ENCODE results near the gene SAMM50. TPM values are rescaled to one million over a fixed set of nuclear protein-coding genes. Genes with fewer than 3 reads are reported as not detected.

SAMM50 gene
- total RNA-seq, 1 donor from 2014 or later: 49.9 TPM

DNA sequence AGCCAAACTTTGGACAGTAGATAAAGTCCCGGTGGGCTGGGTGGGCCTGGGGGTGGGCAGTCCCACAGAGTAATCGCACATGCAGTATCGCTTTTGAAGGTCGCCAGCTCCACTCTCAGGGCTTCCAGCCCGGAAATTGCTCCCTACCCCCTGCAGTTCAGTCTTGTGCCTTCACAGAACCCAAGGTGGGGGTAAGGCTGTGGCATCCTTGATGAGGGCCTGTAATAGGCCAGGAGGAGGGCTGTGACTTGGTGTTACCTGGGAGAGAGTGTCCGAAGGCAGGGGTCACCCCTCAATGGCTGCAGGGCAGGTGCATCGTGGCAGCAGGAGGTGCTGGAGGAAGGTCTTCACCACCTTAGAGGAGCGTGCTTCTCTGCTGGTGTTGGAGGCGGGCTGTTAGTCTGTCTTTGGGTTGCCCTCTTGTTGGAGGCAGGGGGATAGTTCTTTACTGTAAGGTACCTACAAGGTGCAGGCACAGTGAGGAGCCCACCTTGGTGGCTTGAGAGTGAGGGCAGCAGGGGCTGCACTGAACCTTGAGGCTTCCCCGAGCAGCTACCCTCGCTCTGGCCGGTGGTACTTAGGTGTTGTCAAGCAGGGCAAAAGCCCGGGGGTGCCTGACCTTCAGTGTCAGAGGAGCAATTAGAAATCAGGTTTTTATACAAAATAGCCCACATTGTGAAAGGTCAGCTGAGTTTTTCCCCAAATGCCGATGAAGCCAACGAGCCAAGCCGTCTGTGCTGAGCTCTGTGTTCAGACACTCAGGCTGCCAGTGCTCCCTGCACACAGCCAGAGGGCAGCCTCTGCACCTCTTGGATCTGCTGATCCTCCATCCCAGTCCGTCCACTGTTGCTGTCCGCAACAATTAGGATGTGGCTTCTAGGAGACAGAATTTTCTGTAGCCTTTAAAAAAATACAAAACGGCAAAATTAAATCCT, 21.9 kb downstream of the SAMM50 start:
- intact Hi-C loops (cut with micrococcal nuclease): no loop called here

DNA sequence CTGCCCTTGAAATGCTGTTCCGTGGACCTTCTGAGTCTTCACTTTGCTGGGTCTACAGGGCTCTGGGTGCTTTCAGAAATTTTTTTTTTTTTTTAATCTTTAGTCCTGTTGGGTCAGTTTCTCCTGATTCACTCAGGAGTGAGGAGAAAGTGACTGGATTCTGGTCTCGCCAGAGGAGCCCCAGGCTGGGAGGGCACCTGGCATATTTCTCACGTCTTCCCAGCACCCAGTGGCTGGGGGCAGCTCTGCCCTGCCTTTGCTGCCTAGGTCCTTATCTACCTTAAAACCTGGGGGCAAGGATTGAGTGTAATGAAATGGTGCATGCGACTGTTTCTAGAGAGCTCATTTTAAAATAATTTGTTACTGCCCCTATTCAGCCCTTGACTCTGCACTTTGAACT, 23.3 kb downstream of the SAMM50 start:
- intact Hi-C loops (cut with micrococcal nuclease): no loop called here

DNA sequence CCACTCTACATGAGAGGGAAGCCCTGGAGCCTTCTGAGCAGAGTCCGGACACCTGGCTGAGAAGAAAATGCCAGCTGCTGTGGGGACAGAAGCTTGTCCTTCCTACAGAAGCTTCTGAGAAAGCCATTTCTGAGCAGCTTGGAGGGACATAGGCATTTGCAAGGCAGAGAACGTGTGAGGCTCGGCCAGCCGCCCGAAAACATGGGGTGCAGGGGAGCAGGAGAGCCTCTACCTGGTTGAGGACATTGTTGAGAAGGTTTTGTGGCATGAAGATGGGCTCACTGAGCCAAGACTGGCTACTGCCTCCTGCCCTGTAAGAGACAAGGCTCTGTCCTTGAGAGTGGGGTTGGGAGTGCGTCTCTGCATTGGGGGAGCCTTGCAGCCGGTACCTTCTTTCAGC, 25.3 kb downstream of the SAMM50 start:
- intact Hi-C loops (cut with micrococcal nuclease): no loop called here

DNA sequence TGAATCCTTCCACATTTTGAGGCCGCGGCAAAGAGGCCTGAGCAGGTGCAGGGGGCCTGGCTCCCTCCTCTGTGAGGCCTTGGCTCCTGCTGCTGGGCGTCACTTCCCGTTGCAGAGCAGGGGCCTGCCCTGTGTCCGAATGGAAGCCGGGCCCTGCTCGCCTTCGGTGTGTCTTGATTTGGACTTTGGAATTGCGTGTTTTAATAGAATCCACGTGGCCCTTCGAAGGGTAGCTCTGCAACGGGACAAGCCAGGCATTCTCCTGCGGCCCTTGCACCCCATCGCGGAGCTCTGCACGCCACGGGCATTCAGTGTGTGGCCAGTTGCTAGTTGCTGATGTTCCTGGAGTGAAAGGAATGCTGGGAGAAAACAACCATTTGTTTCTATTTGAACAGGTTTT, 25.8 kb downstream of the SAMM50 start:
- intact Hi-C loops (cut with micrococcal nuclease): no loop called here

DNA sequence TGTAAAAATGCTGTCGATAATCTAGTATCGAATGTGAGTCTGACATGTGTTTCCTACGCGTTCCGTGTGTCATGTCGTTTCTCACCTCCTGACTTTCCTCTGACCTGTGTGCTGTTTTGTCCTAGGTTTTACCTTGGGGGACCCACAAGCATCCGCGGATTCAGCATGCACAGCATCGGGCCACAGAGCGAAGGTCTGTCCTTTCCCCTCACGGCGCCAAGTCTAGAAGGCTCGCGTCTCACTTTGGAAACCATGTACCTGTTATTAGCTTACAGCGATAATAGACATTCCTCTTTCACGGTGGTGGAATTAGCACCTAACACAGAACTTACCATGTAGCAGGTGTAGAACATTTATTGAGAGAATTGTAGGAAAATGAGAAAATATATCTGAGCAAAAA, 28.6 kb downstream of the SAMM50 start:
- intact Hi-C loops (cut with micrococcal nuclease): no loop called here

DNA sequence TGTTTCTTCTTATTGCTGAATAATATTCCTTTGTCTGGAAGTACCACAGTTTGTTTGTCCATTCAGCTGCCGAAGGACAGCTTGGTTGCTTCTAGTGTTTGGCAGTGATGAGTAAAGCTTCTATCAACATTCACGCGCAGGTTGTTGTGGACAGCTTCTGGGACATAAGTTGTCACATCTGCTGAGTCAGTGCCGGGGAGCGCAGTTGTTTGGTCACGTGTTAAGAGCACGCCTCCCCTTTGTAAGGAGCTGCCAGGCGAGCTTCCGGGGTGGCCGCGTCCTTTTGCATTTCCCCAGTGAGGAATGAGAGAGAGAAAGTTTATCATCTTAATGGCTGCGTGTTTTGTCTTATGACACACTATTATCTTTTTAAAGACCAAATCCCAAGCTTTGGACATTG, 30.3 kb downstream of the SAMM50 start:
- intact Hi-C loops (cut with micrococcal nuclease): no loop called here

DNA sequence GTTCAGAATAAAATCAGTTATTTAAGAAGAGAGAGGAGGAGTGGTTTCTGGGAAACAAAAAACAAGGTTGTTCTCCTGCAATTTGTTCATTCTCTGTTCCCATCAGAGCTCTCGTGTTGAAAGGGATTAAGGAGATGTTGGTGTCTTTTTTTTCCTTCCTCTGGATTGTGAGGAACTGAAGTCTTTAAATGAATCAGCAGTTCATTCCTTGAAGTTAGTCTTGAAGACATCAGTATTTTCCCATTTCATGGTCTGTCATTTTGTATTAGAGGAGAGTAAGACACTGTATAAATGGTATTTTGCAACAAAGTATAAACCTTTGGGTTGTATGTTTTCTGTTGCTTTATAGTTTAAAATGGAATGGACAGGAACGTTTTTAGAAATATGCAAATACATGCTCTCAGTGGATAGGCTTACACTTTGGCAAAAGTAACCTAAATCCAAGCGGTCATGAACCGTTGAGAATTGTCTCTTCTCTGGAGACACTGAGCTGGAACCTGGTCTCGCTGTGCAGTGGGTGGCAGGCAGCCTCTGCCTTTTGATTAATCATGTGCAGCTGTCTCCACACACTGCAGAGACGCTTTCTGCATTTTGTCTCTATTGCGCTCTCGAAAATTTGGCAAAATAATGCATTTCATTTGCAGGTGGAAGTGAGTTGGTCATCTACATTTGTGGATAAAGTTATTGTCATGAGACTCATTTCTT, 33.0 kb downstream of the SAMM50 start:
- intact Hi-C loops (cut with micrococcal nuclease): no loop called here

DNA sequence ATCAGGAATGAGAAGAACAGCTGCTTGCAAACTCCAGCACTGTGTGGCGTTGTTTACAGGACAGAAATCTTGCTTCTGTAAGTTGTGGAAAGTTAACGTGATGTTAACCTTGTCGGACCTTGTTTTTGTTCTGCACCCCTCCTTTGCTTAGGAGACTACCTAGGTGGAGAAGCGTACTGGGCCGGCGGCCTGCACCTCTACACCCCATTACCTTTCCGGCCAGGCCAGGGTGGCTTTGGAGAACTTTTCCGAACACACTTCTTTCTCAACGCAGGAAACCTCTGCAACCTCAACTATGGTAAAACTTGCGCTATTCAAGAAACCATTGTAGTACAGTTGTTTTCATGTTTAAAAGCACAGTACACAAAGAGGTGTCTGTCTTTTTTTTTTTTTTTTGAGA, 33.7 kb downstream of the SAMM50 start:
- intact Hi-C loops (cut with micrococcal nuclease): no loop called here

DNA sequence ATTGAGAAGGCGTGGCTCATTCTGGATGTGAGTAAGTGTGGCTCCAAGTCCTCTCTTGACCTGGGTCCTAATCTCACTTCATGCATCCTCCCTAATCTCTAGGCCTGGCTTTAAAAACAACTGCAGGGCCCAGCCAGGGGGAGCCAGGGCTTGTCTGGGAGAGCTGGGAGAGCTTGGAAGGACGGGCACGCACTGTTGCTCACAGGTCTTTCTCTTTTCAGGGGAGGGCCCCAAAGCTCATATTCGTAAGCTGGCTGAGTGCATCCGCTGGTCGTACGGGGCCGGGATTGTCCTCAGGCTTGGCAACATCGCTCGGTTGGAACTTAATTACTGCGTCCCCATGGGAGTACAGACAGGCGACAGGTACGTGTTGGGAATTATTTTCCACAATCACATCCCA, 34.8 kb downstream of the SAMM50 start:
- intact Hi-C loops (cut with micrococcal nuclease): loop anchor here (5.0 kb wide), 1 partner anchor 192 kb away; the partner anchor contains the start of gene PARVG

DNA sequence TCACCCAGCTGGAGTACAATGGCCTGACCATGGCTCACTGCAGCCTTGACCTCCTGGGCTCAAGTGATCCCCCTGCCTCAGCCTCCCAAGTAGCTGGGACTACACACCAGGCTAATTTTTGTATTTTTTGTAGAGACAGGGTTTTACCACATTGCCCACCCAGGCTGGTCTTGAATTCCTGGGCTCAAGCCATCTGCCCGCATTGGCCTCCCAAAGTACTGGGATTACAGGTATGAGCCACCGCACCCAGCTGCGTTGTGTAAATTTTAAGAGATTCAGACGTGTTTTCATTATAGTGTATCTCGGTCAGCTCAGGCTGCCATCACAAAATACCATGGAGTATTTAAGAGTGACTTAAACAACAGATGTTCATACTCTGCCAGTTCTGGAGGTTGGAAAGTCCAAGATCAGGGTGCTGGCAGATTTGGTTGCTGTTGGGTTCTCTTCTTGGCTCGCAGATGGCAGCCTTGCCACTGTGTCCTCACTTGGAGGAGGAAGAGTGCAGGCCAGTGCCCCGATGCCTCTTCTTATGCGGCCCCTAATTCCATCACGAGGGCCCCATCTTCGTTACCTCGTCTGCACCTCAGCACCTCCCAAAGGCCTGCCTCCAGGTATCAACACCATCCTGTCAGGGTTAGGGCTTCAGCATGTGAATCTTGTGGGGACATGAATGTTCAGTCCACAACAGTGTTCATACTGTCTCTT, 36.2 kb downstream of the SAMM50 start:
- intact Hi-C loops (cut with micrococcal nuclease): loop anchor here (2.0 to 5.0 kb wide), 3 partner anchors 37 to 577 kb away; partner anchors contain the start of genes PARVG and SAMM50

DNA sequence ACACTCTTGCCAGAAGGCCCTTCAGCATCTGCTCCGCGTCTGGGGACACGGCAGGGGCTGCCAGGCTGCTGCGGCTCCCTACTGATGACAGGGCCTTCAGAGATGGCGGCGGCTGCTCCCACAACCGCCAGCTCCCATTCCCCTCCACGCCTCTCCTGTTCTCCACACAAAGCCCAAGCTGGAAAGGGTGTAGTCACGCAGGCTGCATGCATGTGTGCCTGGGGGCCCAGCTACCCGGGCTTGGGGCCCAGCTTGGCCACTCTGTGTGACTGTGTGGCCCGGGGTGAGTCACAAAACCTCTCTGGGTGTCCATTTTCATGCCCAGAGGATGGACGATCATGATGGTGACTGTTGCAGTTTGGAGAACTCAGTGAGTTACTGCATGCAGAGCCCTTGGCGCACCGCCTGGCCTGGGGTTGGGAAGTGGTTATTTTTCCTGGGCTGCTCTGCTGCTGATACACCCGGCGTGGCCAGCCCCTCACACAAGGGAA, 37.1 kb downstream of the SAMM50 start:
- intact Hi-C loops (cut with micrococcal nuclease): loop anchor here (2.0 to 5.0 kb wide), 3 partner anchors 38 to 576 kb away; partner anchors contain the start of genes PARVG and SAMM50

DNA sequence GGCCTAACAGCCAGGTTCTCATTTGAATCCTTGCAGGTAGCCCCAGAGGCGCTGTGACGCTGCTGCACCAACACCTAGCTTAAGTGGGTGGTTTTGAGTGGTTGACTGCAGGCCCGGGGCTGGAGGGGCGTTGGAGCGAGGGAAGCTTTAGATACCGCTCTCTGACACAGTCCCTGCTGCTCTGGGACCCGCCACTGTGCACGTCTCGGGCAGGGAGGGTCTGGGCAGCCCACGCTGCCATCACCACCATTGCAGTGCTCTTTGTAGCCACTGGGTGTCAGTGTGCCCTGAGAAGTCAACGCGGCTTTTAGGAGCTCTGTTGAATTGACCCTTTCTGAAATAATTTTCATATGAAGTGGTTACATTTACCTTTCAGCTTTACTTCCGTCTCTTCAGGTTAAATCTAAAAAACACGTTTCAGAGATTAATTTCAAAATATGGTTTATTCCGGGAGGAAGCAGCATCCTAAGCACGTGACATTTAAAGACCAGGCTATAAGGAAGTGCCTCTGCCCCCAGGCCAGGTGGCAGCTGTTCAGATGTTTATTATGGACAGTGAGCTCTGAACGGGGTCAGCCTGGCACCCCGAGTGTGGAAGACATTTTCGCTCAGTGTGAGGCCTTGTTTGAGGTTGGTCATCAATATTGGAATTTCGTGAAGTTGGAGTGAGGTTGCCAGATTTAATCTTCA, 38.0 kb downstream of the SAMM50 start:
- intact Hi-C loops (cut with micrococcal nuclease): loop anchor here (1.0 to 5.0 kb wide), 7 partner anchors 38 to 691 kb away; partner anchors contain the start of genes PARVG and SAMM50

DNA sequence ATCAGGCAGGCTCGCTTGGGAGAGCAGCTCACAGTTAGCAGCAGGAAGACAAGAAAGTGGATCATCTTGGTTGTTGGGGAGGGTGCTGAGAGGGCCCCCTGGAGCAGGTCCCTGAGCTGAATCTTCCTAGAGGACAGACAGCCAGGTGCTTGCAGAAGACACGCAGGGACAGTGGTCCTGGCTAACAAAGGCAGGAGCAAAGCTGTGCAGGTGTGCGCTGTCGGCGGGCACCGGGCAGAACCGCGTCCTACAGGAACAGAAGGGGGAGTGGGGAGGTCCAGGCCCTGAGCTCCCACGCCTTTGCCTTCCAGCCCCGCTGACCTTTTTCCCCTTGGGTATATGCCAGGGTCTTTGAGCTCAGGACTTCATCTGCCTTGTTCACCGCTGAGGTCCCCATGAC, 38.8 kb downstream of the SAMM50 start:
- intact Hi-C loops (cut with micrococcal nuclease): loop anchor here (5.0 kb wide), 1 partner anchor 188 kb away; the partner anchor contains the start of gene PARVG

DNA sequence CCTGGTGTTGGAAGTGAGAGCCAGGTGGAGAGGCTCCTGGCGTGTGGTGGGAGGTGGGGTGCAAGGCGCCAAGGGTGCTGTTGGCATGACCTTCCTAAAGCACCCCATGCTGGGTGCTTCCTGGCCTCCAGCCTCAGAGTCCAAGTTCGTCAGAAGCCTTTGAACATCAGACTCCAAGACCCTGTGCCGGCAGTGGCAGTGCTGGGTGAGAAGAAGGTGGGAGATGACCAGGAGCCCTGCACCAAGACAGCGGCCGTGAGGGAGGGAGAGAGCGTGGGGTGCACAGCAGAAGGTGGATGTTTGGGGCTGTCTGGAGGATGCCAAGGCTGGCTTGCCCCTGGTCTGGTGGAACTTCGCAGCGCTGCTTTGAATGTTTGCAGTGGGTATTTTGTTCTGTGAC, 39.2 kb downstream of the SAMM50 start:
- intact Hi-C loops (cut with micrococcal nuclease): loop anchor here (5.0 kb wide), 1 partner anchor 188 kb away; the partner anchor contains the start of gene PARVG

DNA sequence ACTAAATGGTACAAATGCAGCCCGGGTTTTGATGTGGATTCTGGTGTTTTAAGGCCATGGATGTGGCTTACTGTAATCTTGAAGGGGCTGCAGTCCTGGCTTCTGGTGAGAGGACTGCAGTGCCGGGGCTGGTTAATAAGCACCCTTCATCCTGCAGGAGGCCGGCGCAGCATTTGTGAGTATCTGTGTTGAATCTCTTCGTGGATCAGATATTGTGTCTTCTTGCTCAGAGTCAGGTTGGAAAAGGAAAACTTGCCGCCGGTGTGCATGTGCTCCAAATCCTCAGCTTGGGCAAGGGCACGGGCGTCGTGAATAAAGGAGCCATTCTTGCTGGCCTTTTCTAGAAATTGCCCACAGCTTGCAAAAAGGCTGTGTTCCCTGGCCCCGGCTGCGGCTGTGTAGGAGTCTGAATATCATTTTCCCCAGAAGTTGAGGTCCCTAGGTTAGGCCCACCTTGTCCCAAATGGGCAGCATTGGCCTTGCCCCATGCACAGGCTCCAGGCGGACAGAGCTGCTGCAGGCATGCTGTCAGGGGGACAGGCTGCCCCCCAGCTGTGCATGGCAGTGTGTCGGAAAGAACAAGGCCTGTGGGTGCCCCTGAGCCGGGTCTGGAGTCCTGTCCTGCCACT, 39.9 kb downstream of the SAMM50 start:
- intact Hi-C loops (cut with micrococcal nuclease): no loop called here

DNA sequence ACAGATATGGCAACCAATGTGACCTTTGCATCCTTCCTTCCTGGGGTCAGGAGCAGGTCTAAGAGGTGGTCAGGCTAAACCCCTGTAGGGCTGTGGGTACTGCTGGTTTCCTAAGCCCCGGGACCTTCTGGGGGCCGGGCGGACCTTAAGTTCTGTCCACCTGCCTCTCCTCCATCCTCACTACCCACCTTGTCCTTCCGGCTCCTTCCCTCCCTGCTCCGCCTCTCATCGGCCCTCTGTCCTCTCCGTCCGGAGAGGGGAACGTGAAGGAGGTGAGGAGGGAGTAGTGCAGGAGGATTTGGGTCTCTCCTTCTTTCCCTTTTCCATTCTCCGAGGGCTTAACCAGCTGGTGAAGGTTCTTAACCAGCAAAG, 40.5 kb downstream of the SAMM50 start:
- intact Hi-C loops (cut with micrococcal nuclease): loop anchor here (1.0 kb wide), 1 partner anchor 32 kb away; no protein-coding TSS in a partner anchor

DNA sequence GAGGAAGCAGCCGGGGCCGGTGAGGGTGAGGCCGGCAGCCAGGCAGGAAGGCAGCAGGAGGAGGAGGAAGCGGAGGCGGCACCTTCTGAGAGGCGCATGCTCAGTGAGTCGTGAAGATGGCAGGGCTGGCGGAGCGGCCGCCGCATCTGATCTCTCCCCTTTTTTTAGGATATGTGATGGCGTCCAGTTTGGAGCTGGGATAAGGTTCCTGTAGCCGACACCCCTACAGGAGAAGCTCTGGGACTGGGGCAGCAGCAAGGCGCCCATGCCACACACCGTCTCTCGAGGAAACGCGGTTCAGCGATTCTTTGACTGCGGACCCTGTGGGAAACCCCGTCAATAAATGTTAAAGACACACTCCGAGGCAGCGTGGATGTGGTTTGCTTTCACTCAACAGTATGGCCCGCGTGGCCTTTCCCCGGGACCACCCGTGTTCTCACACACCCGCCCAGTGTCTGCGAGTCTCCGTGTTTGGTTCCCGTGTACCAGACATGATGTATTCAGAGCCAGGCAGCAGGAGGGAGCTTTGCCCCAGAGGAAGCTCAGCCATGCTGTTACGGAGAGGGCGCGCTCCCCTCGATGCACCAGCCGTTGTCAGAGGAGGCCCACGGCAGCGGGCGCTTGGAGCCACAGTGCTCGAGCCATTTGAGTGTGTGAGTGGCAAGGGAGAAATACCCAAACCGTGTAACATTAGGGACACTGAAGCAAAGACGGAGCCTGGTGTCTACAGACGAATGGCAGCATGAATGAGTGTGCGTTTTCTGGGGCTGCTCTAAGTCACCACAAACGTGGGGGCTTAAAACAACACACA, 41.1 kb downstream of the SAMM50 start:
- intact Hi-C loops (cut with micrococcal nuclease): loop anchor here (1.0 kb wide), 1 partner anchor 31 kb away; no protein-coding TSS in a partner anchor

DNA sequence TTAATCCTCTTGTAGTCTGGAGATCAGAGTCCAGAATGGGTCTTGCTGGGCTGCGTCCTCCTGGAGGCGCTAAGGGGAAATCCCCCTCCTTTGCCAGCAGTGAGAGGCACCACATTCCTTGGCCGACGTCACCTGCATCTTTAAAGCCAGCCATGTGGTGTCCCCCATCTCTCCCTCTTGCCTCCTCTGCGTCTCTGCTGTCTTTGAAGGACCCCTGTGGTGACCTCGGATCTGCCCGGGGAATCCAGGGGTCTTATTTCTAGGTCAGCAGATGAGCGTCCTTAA, 41.7 kb downstream of the SAMM50 start:
- intact Hi-C loops (cut with micrococcal nuclease): loop anchor here (1.0 kb wide), 1 partner anchor 30 kb away; no protein-coding TSS in a partner anchor

DNA sequence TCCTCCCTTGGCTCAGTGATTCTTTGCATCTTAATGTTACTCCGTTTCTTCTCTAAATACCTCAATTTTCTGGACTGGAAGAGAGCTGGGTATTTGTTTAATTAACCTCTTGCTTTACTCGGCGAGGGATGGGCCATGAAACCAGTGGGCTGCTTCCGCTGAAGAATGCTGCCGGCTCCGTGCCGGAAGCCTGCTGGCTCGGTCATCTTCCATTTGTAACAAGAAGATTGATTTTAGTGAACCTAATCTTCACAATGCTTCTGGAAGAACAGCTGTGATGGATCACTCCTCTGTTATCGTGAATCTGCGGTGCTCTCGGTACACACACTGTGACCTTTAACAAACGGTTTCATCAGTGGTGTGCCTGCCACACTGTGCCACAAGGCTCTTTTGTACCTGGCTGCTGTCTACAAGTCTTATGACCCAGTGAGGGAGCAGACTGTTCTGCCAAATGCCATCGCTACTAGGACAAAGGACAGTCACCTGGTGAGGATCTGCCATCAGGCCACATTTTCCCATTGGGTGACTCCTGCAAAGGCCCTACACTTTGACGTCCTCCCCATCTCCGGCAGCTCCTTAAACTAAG, 43.5 kb downstream of the SAMM50 start:
- intact Hi-C loops (cut with micrococcal nuclease): no loop called here
